ENCODE results near the gene PAK1.
A peak's percentile ranks its signal among the peaks of the same experiment; 100 is the strongest.

Gene PAK1

DNA sequence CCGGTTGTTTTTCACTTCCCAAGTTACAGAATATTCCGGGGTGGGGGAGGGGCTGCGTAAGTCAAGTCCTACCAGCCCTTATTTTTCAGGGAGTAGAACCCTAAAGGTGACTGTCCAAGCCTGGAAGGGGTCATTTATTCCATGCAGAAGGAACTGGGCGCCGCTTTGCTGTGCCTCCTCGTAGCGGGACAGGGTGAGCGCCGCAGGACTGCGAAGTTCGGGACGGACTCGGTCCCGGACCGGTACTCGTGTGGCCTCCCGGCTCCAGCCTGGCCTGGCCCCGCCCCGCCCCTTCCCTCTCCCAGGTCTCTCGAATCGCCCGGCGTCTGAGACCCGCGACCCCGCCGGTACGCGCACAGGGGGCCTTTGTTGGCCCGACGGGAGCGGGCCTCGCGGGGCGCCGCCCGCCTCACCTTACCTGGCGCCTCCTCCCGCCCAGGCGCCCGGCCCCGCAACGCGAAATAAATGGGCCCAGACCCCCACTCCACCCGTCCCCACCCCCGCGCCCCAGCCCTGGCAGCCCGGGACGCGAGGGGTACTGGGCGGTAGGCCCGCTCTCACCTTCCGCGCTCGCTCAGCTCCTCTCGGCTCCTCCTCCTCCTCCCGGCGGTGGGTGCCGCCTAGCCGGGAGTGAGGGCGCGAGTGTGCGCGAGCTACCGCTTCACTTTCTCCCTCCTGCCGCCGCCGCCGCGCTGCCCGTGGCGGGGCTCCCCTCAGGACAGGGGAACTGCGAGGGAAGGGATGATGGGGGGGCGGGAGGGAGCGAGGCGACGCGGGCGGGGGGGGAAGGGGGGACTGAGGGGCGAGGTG is 698 bp downstream of the PAK1 start:
- DNase-seq = no peak

DNA sequence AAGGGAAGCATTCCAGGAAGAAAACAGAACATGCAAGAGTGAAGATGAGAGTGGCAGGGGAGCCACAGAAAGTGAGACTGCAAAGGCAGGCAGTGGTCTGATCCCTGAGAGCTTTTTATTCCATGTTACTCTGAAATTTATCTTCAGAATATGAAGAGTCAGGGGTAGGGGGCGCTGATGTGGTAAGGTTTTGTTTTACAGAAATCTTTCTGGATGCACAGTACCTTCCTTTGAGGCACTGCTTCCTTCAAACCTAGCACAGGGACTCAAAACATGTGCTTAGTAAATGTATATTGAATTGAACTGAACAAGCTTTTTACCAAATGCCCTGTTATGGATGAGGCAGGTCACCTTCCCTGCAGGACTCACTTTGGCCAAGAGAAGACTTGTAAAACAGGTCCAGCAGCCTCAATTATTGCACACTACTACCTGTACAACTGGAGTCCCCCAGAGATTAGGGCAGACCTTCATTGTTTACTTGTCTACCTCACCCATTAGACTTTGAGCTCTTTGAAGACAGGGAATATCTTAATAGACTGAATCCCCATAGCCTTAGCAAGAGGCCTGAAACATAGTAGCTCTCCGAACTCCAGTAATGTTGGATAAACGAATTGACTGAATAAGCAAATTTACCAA is 2.2 kb downstream of the PAK1 start:
- no peak for DNase-seq

DNA sequence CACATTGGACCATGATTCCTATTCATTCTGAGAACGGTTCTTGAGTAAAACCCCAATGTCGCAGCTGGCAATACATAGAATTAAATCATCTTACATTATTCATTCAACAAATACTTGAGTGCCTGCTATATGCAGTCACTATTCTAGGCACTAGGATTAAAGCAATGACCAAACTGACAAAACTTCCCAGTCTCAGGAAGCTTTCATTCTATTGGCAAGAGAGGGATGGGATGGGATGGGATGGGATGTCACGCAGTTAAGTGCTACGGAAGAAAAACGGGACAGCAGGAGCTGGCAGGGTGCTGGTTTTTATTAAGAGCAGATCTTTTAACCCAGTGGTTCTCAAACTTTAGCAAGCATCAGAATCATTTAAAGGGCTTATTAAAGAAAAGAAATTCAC is 2.9 kb downstream of the PAK1 start:
- DNase-seq = no peak

DNA sequence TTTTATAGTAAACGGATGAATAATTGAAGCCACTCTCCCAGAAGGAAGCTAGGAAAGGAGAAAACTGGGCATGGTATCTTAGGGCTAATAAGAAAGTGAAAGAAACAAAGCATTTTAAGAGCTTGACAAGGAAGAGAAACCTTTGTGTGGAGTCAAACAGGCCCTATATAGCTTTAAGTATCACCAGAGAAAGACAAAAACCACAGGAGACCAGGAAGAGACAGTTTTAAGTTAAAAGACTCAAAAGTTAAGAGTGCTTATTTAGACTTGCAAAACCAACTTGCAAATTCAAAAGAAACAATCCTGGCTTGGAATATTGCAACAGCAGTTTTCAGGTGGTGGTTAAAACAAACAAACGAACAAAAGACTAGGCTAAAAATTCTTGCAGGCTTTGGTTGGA is 3.4 kb downstream of the PAK1 start:
- DNase-seq = no peak

DNA sequence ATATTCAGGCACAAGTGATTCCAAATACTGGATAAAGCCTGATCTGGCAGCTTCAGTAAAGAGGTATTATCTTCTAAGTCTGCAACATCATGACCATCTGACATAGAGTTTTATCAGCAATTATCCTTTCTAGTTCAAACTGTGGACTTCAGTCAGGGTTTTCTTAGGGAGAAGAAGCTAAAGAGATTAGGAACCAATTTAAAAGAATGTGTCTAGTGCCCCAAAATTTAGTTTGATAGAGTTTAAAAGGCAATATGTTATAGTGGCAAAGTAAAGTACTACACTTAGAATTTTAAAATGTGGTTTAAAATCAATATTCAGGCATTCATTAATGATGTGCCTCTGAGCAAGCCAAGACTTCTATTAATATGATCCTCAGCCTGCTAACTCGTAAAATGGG is 5.4 kb downstream of the PAK1 start:
- no peak for DNase-seq

DNA sequence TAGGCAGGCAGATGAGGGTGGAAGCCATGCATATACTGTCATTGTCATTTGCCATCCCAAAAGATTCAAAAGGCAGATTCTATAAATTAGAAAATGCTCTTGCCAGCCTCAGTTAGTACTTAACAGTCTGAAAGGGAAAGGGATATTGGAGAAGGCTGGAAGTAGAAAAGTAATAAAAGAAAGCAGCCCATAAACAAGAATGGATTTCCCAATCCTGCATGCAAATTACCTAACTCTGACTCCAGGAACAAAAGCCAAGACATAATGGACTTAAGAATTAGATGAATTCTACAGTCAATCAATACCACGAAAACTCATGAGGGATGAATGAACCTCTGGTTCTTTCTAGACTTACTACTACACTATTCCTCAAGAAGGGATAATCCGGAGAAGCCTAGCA is 5.9 kb downstream of the PAK1 start:
- DNase-seq = no peak

DNA sequence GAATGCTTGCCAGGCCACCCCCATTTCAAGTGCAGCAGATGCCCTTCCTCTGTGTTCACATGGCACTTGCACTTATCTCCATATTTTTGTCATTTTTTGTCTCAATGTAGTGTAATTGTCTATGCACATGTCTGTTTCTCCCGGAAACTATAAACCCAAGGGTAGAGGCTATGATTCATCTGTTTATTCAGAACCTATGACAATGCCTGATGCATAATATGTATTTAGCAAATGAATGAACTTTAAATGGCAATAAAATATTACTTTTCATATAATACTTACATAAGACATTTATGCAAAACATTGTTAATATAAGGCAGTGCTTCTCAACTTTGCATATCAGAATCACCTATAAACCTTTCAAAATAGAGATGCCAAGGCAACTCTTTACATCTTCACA is 6.7 kb downstream of the PAK1 start:
- no peak for DNase-seq

DNA sequence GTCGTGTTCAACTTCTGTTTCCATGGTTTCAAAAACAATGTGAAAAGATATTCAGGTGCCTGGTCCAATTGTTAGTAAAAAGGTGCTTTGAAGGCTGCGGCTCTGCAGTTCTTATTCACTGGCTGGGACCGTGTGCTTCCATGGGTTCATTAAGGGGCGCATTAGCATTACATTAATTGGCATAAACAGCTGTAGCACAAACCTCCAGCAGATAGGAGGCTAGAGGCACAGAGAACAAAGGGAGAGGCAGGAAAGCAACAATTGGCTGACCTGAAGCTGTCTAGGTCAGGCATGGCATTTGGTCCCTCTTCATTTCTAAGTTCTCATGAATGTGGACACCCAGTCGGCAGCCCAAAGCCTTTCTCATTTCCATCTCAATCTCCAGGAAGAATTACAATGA is 16.6 kb downstream of the PAK1 start:
- no peak for DNase-seq

DNA sequence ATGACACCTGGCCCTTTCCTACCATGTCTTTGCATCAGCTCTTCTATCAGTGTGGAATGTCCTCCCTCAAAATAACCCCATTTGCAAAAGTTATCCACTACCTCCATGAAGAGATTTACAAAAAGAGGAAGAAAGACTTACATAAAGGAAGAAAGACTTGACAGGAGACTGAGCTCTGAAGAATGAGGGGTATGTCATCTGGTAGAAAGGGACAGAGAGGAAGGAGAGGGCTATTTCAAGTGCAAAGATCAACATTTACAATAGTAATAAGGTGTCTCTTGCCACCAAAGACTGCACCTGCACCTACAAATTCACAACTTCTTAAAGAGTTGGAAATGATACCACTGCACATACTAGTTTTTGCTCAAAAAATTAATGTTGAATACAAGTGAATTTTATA is 18.2 kb downstream of the PAK1 start:
- DNase-seq = no peak

DNA sequence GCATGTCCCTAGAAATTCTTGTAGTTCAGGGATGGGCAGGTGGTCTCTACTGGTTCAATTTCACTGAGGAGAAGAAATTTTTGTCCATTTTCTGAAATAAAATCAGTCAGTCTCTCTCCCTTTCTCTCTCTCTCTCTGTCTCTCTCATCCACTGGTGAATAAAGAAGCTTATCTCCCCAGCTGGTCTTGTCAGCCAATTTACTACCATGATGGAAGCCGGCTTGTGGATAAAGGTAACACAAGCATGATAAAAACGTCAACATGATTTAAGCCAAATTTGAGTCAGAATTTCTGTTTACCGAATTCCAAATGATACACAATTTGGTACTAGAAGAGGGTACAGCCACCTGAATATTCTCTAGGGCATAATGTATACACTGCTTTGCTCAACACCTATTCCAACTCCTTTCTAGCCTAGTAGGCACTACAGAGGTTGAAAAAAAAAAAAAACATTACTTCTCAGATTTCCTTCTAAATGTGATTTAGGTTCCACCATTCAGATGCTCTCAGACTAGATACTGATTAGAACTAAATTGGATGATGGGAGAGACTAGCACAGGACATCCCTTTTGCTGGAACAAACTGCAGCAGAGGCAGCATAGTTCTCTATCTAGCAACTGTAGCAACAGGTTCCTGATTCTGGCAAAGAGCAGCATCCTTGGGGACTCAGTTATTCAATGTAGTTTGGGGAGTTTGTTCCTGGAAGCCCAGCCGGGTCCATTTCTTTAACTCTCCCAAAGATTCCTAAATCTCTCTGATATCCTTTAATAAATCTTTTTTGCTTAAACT is 18.8 kb downstream of the PAK1 start:
- no peak for DNase-seq

DNA sequence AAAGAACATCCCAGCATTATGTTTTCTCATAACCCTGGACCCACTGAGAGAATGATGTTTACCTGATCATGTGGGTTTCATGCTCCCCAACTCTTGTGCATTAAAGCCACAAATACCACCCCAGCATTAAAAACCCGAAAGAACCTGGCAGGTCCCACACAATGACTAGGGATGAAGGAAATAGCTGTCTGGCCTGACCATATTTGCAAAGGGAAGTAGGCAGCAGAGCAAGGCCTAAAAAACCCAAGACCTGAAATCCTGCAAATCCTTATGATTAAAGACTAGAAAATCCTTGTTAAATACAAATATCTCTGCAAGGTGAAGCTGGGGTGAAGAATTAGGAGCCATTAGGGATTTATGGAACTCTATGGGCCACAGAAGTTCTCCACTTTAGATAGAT is 23.7 kb downstream of the PAK1 start:
- no peak for DNase-seq

DNA sequence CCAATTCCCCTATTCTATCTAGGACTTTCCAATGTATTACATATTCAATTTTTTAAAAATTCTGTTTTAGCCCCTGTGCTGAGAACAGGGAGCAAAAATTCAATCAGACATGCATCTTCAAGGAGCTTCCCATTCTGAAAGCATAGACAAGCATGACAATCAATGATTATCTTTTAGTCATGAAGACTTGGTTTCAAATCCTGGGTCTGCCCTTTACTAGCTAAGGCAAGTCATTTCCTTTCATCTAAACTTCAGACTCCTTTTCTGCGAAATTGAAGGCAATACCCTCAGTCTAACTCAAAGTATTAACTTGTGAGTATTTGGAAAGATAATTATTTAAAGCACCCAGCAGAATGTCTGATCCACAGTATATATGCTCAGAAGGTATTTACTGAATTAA is 24.1 kb downstream of the PAK1 start:
- DNase-seq = no peak

DNA sequence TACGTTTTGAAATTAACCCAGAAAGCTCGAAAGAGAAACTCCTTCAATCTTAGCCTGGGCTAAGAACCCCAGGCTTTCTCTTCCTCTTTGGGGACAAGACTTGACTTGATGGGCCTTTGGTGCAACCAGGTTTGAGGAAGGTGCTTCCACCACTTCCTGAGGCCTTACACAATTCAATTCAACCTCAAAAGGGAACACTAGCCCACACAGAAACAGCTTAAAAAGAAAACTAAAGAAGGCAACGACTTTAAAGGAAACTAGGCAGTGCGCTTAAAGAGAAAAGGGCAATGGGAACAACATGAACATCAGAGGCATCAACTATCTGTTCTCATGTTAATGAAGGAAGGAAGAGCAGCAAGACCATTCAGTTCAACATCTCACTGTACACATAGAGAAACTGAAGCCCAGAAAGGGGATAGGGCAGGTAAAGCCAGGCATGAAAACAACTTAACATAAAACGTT is 24.8 kb downstream of the PAK1 start:
- DNase-seq = peak; percentile 51

DNA sequence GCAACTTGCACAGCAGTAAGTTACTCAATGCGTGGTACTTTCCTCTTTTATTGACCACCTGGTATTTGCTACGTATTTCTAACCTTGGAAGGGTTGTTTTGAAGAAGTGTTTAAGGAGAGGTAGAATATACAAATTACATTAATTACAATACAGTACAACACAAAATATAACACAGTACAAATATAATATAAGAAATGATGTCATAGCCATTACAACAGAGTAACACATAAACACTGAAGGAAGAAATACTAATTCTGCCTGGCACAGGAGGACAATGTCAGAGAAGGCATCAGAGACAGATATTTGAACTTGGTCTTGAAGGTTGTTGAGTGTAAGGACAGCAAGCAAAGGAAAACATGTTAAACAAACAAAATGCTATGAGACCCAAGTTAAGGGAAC is 25.6 kb downstream of the PAK1 start:
- DNase-seq = no peak

DNA sequence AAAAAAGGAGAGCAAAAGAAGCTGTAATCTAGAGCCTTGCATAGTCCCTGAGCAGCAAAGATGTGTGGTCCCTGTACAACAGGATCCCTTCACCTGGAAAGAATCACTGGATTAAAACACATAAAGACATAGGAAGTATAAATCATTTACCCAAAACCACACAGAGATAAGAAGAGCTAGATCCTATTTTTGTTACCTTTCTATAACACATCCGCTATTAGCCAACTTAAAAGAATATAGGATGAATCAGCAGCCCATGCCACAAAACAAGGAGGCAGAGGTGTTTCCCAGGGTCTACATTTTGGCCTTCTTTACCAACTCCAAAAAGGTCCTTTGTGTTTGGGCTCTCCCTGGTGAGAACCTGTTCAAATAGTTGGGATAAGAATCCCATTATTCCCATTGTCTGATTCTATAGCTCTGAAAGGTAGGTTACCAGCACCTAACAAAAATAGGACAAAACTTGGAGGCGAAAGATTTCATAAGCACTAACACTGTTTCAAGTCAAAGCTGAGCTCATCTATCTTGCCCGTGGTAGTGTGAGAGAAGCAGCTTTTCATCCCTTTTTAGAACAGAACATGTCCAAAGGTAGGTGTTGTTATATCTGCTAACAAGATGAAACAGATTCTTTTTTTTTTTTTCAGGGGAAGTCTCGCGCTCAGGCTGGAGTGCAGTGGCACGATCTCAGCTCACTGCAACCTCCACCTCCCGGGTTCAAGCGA is 26.8 kb downstream of the PAK1 start:
- DNase-seq = no peak

DNA sequence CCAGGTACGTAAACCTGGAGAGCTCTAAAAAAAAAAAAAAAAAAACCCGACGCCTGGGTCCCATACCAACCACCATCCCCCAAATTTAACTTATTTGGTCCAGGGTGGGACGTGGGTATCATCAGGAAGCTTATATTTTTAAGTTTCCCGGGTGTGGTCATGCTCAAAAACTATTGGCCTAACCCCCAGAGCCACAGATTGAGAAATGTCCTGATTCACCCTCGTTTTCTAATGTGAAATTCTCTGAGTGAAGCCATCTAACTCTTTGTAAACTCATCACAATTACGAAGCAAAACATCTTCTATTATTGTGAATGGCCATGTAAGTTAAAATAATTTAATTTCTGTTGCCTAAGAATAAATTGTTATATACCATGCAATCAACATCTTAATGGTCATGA is 29.6 kb downstream of the PAK1 start:
- DNase-seq = no peak

DNA sequence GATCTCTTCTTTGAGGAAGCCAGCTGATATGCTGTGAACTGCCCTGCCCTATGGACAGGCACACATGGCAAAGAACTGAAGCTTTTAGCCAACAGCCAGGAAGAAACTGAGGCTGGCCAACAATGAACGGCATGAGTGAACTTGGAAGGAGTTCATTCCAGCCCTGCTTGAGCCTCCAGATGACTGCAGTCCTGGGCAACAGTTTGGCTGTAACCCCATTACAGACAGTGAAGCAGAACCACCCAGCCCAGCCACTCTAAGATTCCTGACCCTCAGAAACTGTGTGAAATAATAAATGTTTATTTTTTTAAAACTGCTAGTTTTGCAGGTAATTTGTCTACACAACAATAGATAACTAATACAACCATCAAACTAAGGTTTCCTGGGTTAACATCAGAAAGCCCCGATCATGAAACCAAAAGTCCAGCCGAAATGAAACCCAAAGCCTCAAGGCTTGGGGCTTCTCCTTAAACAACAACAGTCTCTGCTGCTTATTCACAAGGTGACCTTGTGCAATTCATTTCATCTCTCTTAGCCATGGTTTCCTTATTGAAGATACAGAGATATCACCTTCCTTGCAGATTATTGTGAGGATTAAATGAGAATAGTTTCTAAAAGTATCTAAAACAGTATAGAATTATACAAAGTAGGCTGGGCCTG is 31.4 kb downstream of the PAK1 start:
- DNase-seq = no peak

DNA sequence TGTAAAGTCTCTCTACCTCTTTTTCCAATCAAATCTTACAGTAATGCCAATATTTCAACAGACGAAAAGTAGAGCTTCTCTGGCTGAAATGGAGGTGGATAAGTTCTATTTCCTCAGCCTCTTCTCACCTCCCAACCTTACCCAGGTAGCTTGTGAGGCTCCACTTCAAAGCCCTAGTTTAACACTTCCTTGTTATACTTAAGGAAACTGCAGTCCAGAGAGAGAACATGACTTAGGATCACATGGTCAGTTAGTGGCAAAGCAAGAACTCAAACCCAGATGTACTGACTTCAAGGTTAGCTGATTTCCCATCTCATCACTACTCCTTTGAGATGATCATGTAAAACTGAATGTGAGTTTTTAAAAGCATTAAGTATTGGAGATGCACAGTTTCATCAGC is 32.5 kb downstream of the PAK1 start:
- no peak for DNase-seq

DNA sequence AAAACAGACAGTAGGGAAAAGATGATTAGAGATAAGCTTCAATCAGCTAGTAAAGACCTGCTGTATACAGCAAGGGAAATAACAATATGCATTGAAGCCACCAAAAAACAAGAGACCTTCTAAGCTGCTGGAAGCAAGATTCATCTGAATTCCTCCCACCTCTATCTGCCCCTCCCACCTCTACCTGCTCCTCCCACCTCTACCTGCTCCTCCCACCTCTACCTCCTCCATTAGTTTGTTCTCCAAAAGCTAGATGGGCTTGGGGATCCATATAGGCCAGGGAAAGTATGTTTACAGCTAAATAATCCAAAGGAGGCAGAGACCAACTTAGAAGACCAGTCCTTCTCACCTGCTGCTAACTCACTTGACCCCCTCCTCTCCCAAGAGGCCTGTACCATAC is 33.2 kb downstream of the PAK1 start:
- DNase-seq = no peak

DNA sequence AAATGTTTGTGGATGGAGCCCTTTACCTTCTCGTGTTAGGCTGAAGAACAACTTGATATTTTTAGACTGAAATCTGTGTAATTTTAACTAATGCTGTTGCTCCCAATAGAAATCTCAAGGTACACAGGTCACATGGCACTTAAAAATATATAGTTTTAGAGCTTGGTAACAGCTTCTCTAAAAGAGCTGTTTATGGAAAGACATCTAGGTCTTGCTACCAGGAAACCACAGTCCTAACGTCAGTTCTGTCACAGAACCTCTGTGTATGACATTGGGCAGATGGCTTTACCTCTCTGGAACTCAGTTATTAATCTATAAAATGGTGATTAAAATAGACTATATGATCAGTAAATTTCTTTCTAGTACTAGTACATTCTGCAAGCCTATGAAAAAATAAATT is 35.4 kb downstream of the PAK1 start:
- no peak for DNase-seq

DNA sequence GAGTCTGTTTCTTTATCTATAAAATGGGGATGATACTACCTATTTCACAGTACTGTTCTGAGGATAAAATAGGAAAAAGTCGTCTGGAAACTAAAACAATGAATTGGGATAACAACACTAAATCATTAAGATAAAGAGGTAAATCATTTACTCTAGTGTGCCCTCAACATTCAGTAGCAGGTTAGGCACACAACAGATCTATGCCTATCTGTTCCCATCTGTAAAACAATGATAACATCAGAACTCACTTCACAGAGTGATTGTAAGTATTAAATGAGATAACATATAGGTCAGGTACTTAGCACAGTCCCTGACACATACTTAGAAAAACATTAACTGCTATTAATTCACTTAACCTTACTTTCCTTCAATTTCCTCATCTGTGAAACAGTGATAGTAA is 36.9 kb downstream of the PAK1 start:
- no peak for DNase-seq

DNA sequence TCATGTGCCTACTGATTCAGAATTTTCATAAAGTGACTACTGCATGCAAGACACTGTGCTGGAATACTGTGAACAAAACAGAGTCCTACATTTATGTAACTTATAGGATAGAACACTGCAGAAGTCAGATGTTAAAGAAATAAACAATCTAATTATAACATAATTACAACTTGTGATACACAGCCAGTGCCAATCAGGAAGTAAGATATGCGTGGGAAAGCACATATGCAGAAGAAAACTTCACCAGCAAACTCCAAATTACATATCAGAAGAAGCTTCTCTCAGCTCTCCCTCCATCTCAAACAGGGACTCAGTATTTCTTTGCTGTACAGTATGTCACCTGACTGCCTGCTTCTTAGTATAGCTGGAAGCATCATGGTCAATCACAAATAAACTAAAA is 37.4 kb downstream of the PAK1 start:
- DNase-seq = no peak

DNA sequence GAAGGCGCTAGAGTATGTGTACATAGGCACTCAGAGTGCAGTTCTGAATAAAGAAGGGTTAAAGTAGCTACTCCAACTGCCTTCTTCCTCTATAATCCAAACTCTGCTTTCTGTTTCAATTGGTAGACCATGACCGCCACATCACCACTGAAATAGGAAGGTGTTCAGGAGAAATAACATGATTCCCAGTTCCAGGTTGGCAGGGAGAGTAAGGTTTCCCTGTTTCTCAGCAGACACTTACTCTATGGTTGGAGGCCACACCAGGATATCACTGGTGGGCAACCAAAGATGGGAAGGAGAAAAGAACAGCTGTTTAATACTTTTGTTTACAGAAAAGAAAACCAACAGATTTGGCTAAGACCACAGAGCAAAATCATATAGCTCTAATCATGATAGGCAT is 37.9 kb downstream of the PAK1 start:
- no peak for DNase-seq

Data from GF-D8 (cell line).